Panc1 (cell line): ENCODE measurements around the gene ONECUT3. TPM values are rescaled to one million over a fixed set of nuclear protein-coding genes. Genes with fewer than 3 reads are reported as not detected.

ENCODE experiments used
- ATAC-seq: fragments of 200-7000 bp; cut with Tn5 transposase; 2 replicates; pipeline ENCODE4 v1.9.1; 2020; ENCODE audit warnings: mild to moderate bottlenecking, moderate library complexity
- BruUV-seq: library from RNA; stranded (reverse); fragments of 400-500 nt; replicated peaks from 2 replicates; lab custom pipeline; 2021; lab: Mats Ljungman, UMichigan
- CTCF ChIA-PET: fragments of 300-600 bp; sonication (Branson Sonifier 250); formaldehyde crosslinking; loops from one replicate; lab custom pipeline; 2022; ENCODE audit warnings: antibody characterized with exemption; lab: Charles Lee
- POLR2A ChIA-PET: fragments of 300-600 bp; sonication (Branson Sonifier 250); formaldehyde crosslinking; loops from one replicate; lab custom pipeline; 2022; ENCODE audit warnings: antibody characterized with exemption; lab: Charles Lee
- DNase-seq: peaks from one replicate; pipeline ENCODE4 v3.0.0-alpha.2; 2010; ENCODE audit warnings: low read depth, low spot score
- H3K27ac ChIP-seq: 2 replicates; pipeline ENCODE4 v1.5.1; 2011; ENCODE audit warnings: mild to moderate bottlenecking, low read length, inconsistent platforms
- H3K27me3 ChIP-seq: fragments of 200-500 bp; sonication (Bioruptor generic); 2 replicates; pipeline ENCODE4 v1.6.0; 2014; ENCODE audit warnings: low read length, inconsistent platforms; ENCODE audit not compliant: control insufficient read depth, insufficient read depth
- H3K36me3 ChIP-seq: fragments of 200-500 bp; sonication (Bioruptor generic); 2 replicates; pipeline ENCODE4 v1.5.1; 2014; ENCODE audit warnings: inconsistent platforms, mild to moderate bottlenecking, low read length, moderate library complexity; ENCODE audit not compliant: control insufficient read depth, insufficient read depth
- H3K4me1 ChIP-seq: 2 replicates; pipeline ENCODE4 v1.5.1; 2011; ENCODE audit warnings: inconsistent platforms, mild to moderate bottlenecking, low read length, moderate library complexity; ENCODE audit not compliant: control insufficient read depth, insufficient read depth
- H3K4me3 ChIP-seq, 2 experiments: 2 replicates each; pipeline ENCODE4 v1.5.1; 2011 to 2012; ENCODE audit warnings: low read depth in 2 of 2, low read length in 2 of 2, mild to moderate bottlenecking in 2 of 2, inconsistent platforms in 1 of 2, moderate library complexity in 1 of 2
- H3K9me3 ChIP-seq: fragments of 200-500 bp; sonication (Bioruptor generic); 2 replicates; pipeline ENCODE4 v1.5.1; 2014; ENCODE audit warnings: low read depth, mild to moderate bottlenecking, inconsistent platforms, low read length, moderate library complexity; ENCODE audit not compliant: control insufficient read depth, insufficient read depth
- CTCF ChIP-seq: fragments of 450-650 bp; IDR thresholded peaks from 2 replicates; pipeline ENCODE4 v1.5.1; 2017; ENCODE audit warnings: mild to moderate bottlenecking
- POLR2AphosphoS5 ChIP-seq: IDR thresholded peaks from 2 replicates; pipeline ENCODE4 v1.6.1; 2012; ENCODE audit warnings: mild to moderate bottlenecking, low read depth, low read length, moderate library complexity
- REST ChIP-seq, 2 experiments: IDR thresholded peaks; 2 replicates each; pipeline ENCODE4 v1.6.1; 2011 to 2012; ENCODE audit warnings: low read depth in 2 of 2, control low read depth in 1 of 2, low read length in 1 of 2, mild to moderate bottlenecking in 1 of 2, moderate library complexity in 1 of 2; ENCODE audit not compliant: insufficient read depth in 1 of 2
- SIN3A ChIP-seq: IDR thresholded peaks from 2 replicates; pipeline ENCODE4 v1.6.1; 2012; ENCODE audit warnings: low read depth, mild to moderate bottlenecking, low read length, moderate library complexity, borderline replicate concordance; ENCODE audit not compliant: insufficient read depth
- TCF7L2 ChIP-seq: IDR thresholded peaks from 2 replicates; pipeline ENCODE4 v1.6.1; 2011; ENCODE audit warnings: mild to moderate bottlenecking, low read depth, low read length, inconsistent platforms
- in situ Hi-C: cut with HindIII; loops from 2 replicates; pipeline ENCODE4 v1.10.0; 2016; ENCODE audit warnings: low sequenced_read_pairs, low pct_unique_long_range_greater_than_20kb
- intact Hi-C: fragments of 100-400 bp; cut with micrococcal nuclease; formaldehyde crosslinking; loops from one replicate; pipeline ENCODE4 v1.10.0; 2022; ENCODE audit not compliant: unreplicated experiment
- total RNA-seq: library from RNA; stranded (reverse); gene quantifications from one replicate; pipeline ENCODE4 v1.2.1, GENCODE V29; 2021; ENCODE audit not compliant: unreplicated experiment

The ONECUT3 gene
- total RNA-seq, 1 experiment from 2014 or later = 16.5 TPM

- Histone ChIP-seq H3K27me3 (no peaks in the 10 kb centered on the region), H3K27ac (no peak overlapping the region), H3K4me3 (no peak overlapping the region), H3K9me3 (no peaks in the 10 kb centered on the region), H3K4me1 (peaks cover 11% of the 10 kb centered on the region; the same call in 1 of the 2 replicates), H3K36me3 (no peaks in the 10 kb centered on the region)
- POLR2A ChIA-PET = no interaction called here
- BruUV-seq = no TSS peak
- TF ChIP-seq REST (IDR thresholded peaks at IDR 0.05; ENCODE audit: insufficient read depth in 1 of 2, low read depth in 2 of 2, low read length in 1 of 2) (no peak), CTCF (no peak), POLR2AphosphoS5 (no peak), TCF7L2 (no peak), SIN3A (no peak)
- CTCF ChIA-PET = interaction anchor here (0.7 kb wide), 1 partner anchor 38 kb away, joined by 6 read pairs; no protein-coding TSS in a partner anchor
- ATAC-seq (no peak), DNase-seq (no peak)
- in situ Hi-C loops = no loop called here
- intact Hi-C loops = no loop called here
Measured at GRCh38 chr19:1816530-1817298, 63.4 kb downstream of the ONECUT3 start.

GRCh38 chr19:1817553-1818179 lies 64.4 kb downstream of the ONECUT3 start:
- ChIA-PET CTCF (interaction anchor here (0.9 kb wide), 1 partner anchor 20 kb away, joined by 3 read pairs; no protein-coding TSS in a partner anchor), POLR2A (no interaction called here)
- H3K4me1 ChIP-seq = peaks cover 11% of the 10 kb centered on the region; the same call in 1 of the 2 replicates
- no peak overlapping the region for H3K27ac ChIP-seq
- no peak for ATAC-seq
- TF ChIP-seq SIN3A = no peak
- TF ChIP-seq TCF7L2 = no peak
- no peak for TF ChIP-seq REST (IDR thresholded peaks at IDR 0.05; ENCODE audit: insufficient read depth in 1 of 2, low read depth in 2 of 2, low read length in 1 of 2)
- no peak for TF ChIP-seq POLR2AphosphoS5
- TF ChIP-seq CTCF = no peak
- intact Hi-C loops = no loop called here
- H3K9me3 ChIP-seq = no peaks in the 10 kb centered on the region
- no TSS peak for BruUV-seq
- no peak for DNase-seq
- in situ Hi-C loops = no loop called here
- no peak overlapping the region for H3K4me3 ChIP-seq
- no peaks in the 10 kb centered on the region for H3K36me3 ChIP-seq
- H3K27me3 ChIP-seq = no peaks in the 10 kb centered on the region
